NT2/D1 (cell line): ENCODE measurements around the gene SERBP1.
"Not testable (repeated sequence)": the region's sequence is repeated elsewhere in the genome, so short reads cannot be mapped to it uniquely, and the experiment has no call there.

Experiments
- DNase-seq: peaks from one replicate; pipeline ENCODE4 v3.0.0-alpha.2; 2011; ENCODE audit warnings: low read depth, low spot score
- H3K27me3 ChIP-seq: 2 replicates; pipeline ENCODE4 v1.6.0; 2011; ENCODE audit warnings: mild to moderate bottlenecking; ENCODE audit not compliant: insufficient read length, insufficient read depth
- H3K36me3 ChIP-seq: 2 replicates; pipeline ENCODE4 v1.6.1; 2011; ENCODE audit warnings: mild to moderate bottlenecking, low read length, mixed read lengths; ENCODE audit not compliant: insufficient read depth, insufficient read length
- H3K4me1 ChIP-seq: 2 replicates; pipeline ENCODE4 v1.5.1; 2011; ENCODE audit not compliant: insufficient read depth, insufficient read length
- H3K4me3 ChIP-seq: 2 replicates; pipeline ENCODE4 v1.5.1; 2011; ENCODE audit warnings: low read depth; ENCODE audit not compliant: insufficient read length
- H3K9ac ChIP-seq: 2 replicates; pipeline ENCODE4 v1.6.0; 2011; ENCODE audit warnings: low read depth; ENCODE audit not compliant: insufficient read length
- H3K9me3 ChIP-seq: 2 replicates; pipeline ENCODE4 v1.5.1; 2011; ENCODE audit warnings: mild to moderate bottlenecking, low read length; ENCODE audit not compliant: insufficient read depth
- SUZ12 ChIP-seq: IDR thresholded peaks from 2 replicates; pipeline ENCODE4 v1.6.1; 2011; ENCODE audit not compliant: insufficient read length, insufficient read depth; ENCODE audit errors: extremely low read depth
- YY1 ChIP-seq: IDR thresholded peaks from 2 replicates; pipeline ENCODE4 v1.6.1; 2011; ENCODE audit not compliant: insufficient read length, insufficient read depth
- ZNF274 ChIP-seq: IDR thresholded peaks from 2 replicates; pipeline ENCODE4 v1.6.1; 2011; ENCODE audit warnings: mild to moderate bottlenecking, low read depth, low read length

The SERBP1 gene

GRCh38 chr1:67404212-67404620, 26.0 kb downstream of the SERBP1 start:
- no peak for TF ChIP-seq SUZ12
- TF ChIP-seq YY1: no peak
- TF ChIP-seq ZNF274: no peak
- no peaks in the 10 kb centered on the region for H3K27me3 ChIP-seq
- no peaks in the 10 kb centered on the region for H3K9me3 ChIP-seq
- H3K9ac ChIP-seq: no peak overlapping the region
- DNase-seq: no peak
- H3K36me3 ChIP-seq: peaks cover 13% of the 10 kb centered on the region
- H3K4me1 ChIP-seq: peaks cover 3% of the 10 kb centered on the region
- H3K4me3 ChIP-seq: no peak overlapping the region

GRCh38 chr1:67401443-67401842, 28.8 kb downstream of the SERBP1 start:
- peaks cover 3% of the 10 kb centered on the region for H3K4me1 ChIP-seq
- peaks cover 11% of the 10 kb centered on the region for H3K36me3 ChIP-seq
- no peak for DNase-seq
- no peak for TF ChIP-seq SUZ12
- TF ChIP-seq ZNF274: no peak
- no peak for TF ChIP-seq YY1
- no peaks in the 10 kb centered on the region for H3K27me3 ChIP-seq
- no peak overlapping the region for H3K4me3 ChIP-seq
- no peak overlapping the region for H3K9ac ChIP-seq
- H3K9me3 ChIP-seq: no peaks in the 10 kb centered on the region

- not testable (repeated sequence) for H3K9me3 ChIP-seq, H3K4me1 ChIP-seq, DNase-seq, H3K27me3 ChIP-seq, H3K9ac ChIP-seq, H3K4me3 ChIP-seq, H3K36me3 ChIP-seq
Observed at GRCh38 chr1:67400029-67400786, 30.0 kb downstream of the SERBP1 start.

- Histone ChIP-seq H3K4me1 (peaks cover 3% of the 10 kb centered on the region), H3K27me3 (no peaks in the 10 kb centered on the region), H3K9ac (no peak overlapping the region), H3K9me3 (no peaks in the 10 kb centered on the region), H3K36me3 (peaks cover 10% of the 10 kb centered on the region), H3K4me3 (no peak overlapping the region)
- no peak for DNase-seq
- TF ChIP-seq YY1 (no peak), ZNF274 (no peak), SUZ12 (no peak)
Observed at GRCh38 chr1:67399199-67399993, 30.8 kb downstream of the SERBP1 start.

- H3K9me3 ChIP-seq: no peaks in the 10 kb centered on the region
- DNase-seq: no peak
- H3K27me3 ChIP-seq: no peaks in the 10 kb centered on the region
- H3K4me1 ChIP-seq: peaks cover 3% of the 10 kb centered on the region
- no peak for TF ChIP-seq YY1
- TF ChIP-seq ZNF274: no peak
- TF ChIP-seq SUZ12: no peak
- no peak overlapping the region for H3K4me3 ChIP-seq
- H3K36me3 ChIP-seq: peaks cover 10% of the 10 kb centered on the region
- no peak overlapping the region for H3K9ac ChIP-seq
Observed at GRCh38 chr1:67394548-67394947, 35.7 kb downstream of the SERBP1 start.

- no peak for TF ChIP-seq YY1
- no peak for TF ChIP-seq SUZ12
- TF ChIP-seq ZNF274: no peak
- Histone ChIP-seq H3K9me3 (no peaks in the 10 kb centered on the region), H3K36me3 (peaks cover 10% of the 10 kb centered on the region), H3K9ac (no peak overlapping the region), H3K4me1 (peaks cover 3% of the 10 kb centered on the region), H3K4me3 (no peak overlapping the region), H3K27me3 (no peaks in the 10 kb centered on the region)
- no peak for DNase-seq
Observed at GRCh38 chr1:67393737-67394136, 36.5 kb downstream of the SERBP1 start.

- Histone ChIP-seq H3K36me3 (peaks cover 10% of the 10 kb centered on the region), H3K9me3 (no peaks in the 10 kb centered on the region), H3K4me3 (no peak overlapping the region), H3K9ac (no peak overlapping the region), H3K27me3 (no peaks in the 10 kb centered on the region), H3K4me1 (peaks cover 3% of the 10 kb centered on the region)
- no peak for TF ChIP-seq YY1
- TF ChIP-seq ZNF274: no peak
- TF ChIP-seq SUZ12: no peak
- no peak for DNase-seq
Observed at GRCh38 chr1:67393240-67393639, 37.0 kb downstream of the SERBP1 start.
